H9 (cell line): ENCODE data around the gene CYSLTR2. TPM values are rescaled to one million over a fixed set of nuclear protein-coding genes. Genes with fewer than 3 reads are reported as not detected.

Source experiments
- DNase-seq: peaks from one replicate; pipeline ENCODE4 v3.0.0-alpha.2; 2017
- H2AFZ ChIP-seq: one replicate; pipeline ENCODE4 v1.6.1; 2013; ENCODE audit warnings: mild to moderate bottlenecking, low read length, control low read depth, moderate library complexity
- H2AK5ac ChIP-seq: 2 replicates; pipeline ENCODE4 v1.6.1; 2013; ENCODE audit warnings: low read length, control low read depth, mixed read lengths; ENCODE audit not compliant: insufficient read length
- H2BK120ac ChIP-seq: one replicate; pipeline ENCODE4 v1.6.1; 2013; ENCODE audit warnings: low read depth, mild to moderate bottlenecking, low read length, control low read depth, inconsistent platforms; ENCODE audit not compliant: poor library complexity, severe bottlenecking
- H2BK12ac ChIP-seq: 2 replicates; pipeline ENCODE4 v1.6.1; 2013; ENCODE audit warnings: low read length, control low read depth, mixed read lengths, low read depth; ENCODE audit not compliant: insufficient read length
- H2BK15ac ChIP-seq: 2 replicates; pipeline ENCODE4 v1.6.1; 2013; ENCODE audit warnings: low read depth, low read length, control low read depth
- H2BK20ac ChIP-seq: one replicate; pipeline ENCODE4 v1.6.1; 2013; ENCODE audit warnings: low read depth, mild to moderate bottlenecking, low read length, control low read depth, inconsistent platforms; ENCODE audit not compliant: poor library complexity, severe bottlenecking
- H2BK5ac ChIP-seq: 2 replicates; pipeline ENCODE4 v1.6.1; 2013; ENCODE audit warnings: low read length, control low read depth, mixed read lengths; ENCODE audit not compliant: insufficient read length
- H3K14ac ChIP-seq: 2 replicates; pipeline ENCODE4 v1.6.1; 2013; ENCODE audit warnings: low read length, control low read depth; ENCODE audit not compliant: insufficient read depth
- H3K18ac ChIP-seq: 2 replicates; pipeline ENCODE4 v1.6.1; 2013; ENCODE audit warnings: low read depth, mild to moderate bottlenecking, mixed read lengths, low read length, control low read depth; ENCODE audit not compliant: insufficient read length
- H3K23ac ChIP-seq: 2 replicates; pipeline ENCODE4 v1.6.1; 2013; ENCODE audit warnings: low read length, control low read depth, mixed read lengths, low read depth; ENCODE audit not compliant: insufficient read length
- H3K23me2 ChIP-seq: 2 replicates; pipeline ENCODE4 v1.6.1; 2013; ENCODE audit warnings: low read depth, mild to moderate bottlenecking, mixed read lengths, low read length, control low read depth; ENCODE audit not compliant: insufficient read length, poor library complexity, severe bottlenecking
- H3K27ac ChIP-seq: 2 replicates; pipeline ENCODE4 v1.5.1; 2013; ENCODE audit warnings: low read length, control low read depth, mixed read lengths, low read depth; ENCODE audit not compliant: insufficient read length
- H3K27me3 ChIP-seq: 2 replicates; pipeline ENCODE4 v1.6.1; 2013; ENCODE audit warnings: low read length, control low read depth, inconsistent platforms; ENCODE audit not compliant: insufficient read depth
- H3K4ac ChIP-seq: 2 replicates; pipeline ENCODE4 v1.6.1; 2013; ENCODE audit warnings: low read depth, mild to moderate bottlenecking, control low read depth, inconsistent platforms, low read length, moderate library complexity
- H3K4me1 ChIP-seq: 2 replicates; pipeline ENCODE4 v1.6.1; 2013; ENCODE audit warnings: low read length, control low read depth, inconsistent platforms; ENCODE audit not compliant: insufficient read depth
- H3K4me2 ChIP-seq: 2 replicates; pipeline ENCODE4 v1.6.1; 2013; ENCODE audit warnings: low read length, control low read depth, mixed read lengths; ENCODE audit not compliant: insufficient read length, insufficient read depth
- H3K56ac ChIP-seq: 2 replicates; pipeline ENCODE4 v1.6.1; 2013; ENCODE audit warnings: low read depth, mild to moderate bottlenecking, mixed read lengths, low read length, control low read depth; ENCODE audit not compliant: insufficient read length
- H3K79me1 ChIP-seq: 2 replicates; pipeline ENCODE4 v1.6.1; 2013; ENCODE audit warnings: low read depth, mild to moderate bottlenecking, moderate library complexity, low read length, control low read depth, inconsistent platforms; ENCODE audit not compliant: insufficient read depth, poor library complexity, severe bottlenecking
- H3K79me2 ChIP-seq: 2 replicates; pipeline ENCODE4 v1.6.1; 2013; ENCODE audit warnings: low read length, control low read depth, inconsistent platforms; ENCODE audit not compliant: insufficient read depth
- H3K9ac ChIP-seq: 2 replicates; pipeline ENCODE4 v1.6.1; 2013; ENCODE audit warnings: low read length, control low read depth, mixed read lengths; ENCODE audit not compliant: insufficient read length; ENCODE audit errors: extremely low read depth
- H3K9me3 ChIP-seq: one replicate; pipeline ENCODE4 v1.6.1; 2013; ENCODE audit warnings: low read depth, low read length, inconsistent platforms; ENCODE audit not compliant: control insufficient read depth
- H3T11ph ChIP-seq: one replicate; pipeline ENCODE4 v1.6.1; 2013; ENCODE audit warnings: mild to moderate bottlenecking, low read length, control low read depth, inconsistent platforms
- H4K20me1 ChIP-seq: one replicate; pipeline ENCODE4 v1.6.1; 2013; ENCODE audit not compliant: control insufficient read depth, insufficient read length, insufficient read depth
- H4K5ac ChIP-seq: 2 replicates; pipeline ENCODE4 v1.6.1; 2013; ENCODE audit warnings: low read depth, mild to moderate bottlenecking, mixed read lengths, low read length, control low read depth; ENCODE audit not compliant: insufficient read length
- H4K8ac ChIP-seq: replicated peaks from 2 replicates; pipeline ENCODE4 v1.6.1; 2013; ENCODE audit warnings: low read length, control low read depth, mixed read lengths, low read depth; ENCODE audit not compliant: insufficient read length
- H4K91ac ChIP-seq: 2 replicates; pipeline ENCODE4 v1.6.1; 2013; ENCODE audit warnings: low read depth, mild to moderate bottlenecking, moderate library complexity, mixed read lengths, low read length, control low read depth; ENCODE audit not compliant: insufficient read length
- H3K27ac Mint-ChIP-seq, 3 experiments: 2 replicates in 2 of 3; 3 replicates in 1 of 3; pipeline ENCODE4 v1.8.0; 2020 to 2021; ENCODE audit warnings: mixed read lengths in 3 of 3, mild to moderate bottlenecking in 1 of 3, moderate library complexity in 1 of 3
- H3K27me3 Mint-ChIP-seq: 2 replicates; pipeline ENCODE4 v1.8.0; 2021; ENCODE audit warnings: low read depth, mild to moderate bottlenecking, moderate library complexity, mixed read lengths
- H3K36me3 Mint-ChIP-seq, 3 experiments: 2 replicates in 2 of 3; 3 replicates in 1 of 3; pipeline ENCODE4 v1.8.0; 2020 to 2021; ENCODE audit warnings: low read depth in 3 of 3, mixed read lengths in 3 of 3; ENCODE audit not compliant: insufficient read depth in 1 of 3
- H3K4me1 Mint-ChIP-seq, 2 experiments: 2 replicates each; pipeline ENCODE4 v1.8.0; 2020; ENCODE audit warnings: mixed read lengths in 2 of 2
- H3K4me3 Mint-ChIP-seq, 2 experiments: 2 replicates in 1 of 2; 3 replicates in 1 of 2; pipeline ENCODE4 v1.8.0; 2020 to 2021; ENCODE audit warnings: mild to moderate bottlenecking in 2 of 2, mixed read lengths in 2 of 2, moderate library complexity in 1 of 2
- H3K9me3 Mint-ChIP-seq, 2 experiments: 2 replicates in 1 of 2; 3 replicates in 1 of 2; pipeline ENCODE4 v1.8.0; 2020; ENCODE audit warnings: mild to moderate bottlenecking in 2 of 2, mixed read lengths in 2 of 2, moderate library complexity in 1 of 2
- WGBS: extraction: QIAGEN DNeasy Blood & Tissue Kit; methylation state at CpG from one replicate; pipeline ENCODE4 v1.1.7; 2013; ENCODE audit warnings: missing lambda C conversion rate, low lambda C conversion rate, mixed read lengths; ENCODE audit not compliant: insufficient read length; ENCODE audit errors: extremely low coverage; 5-methylcytosine and 5-hydroxymethylcytosine counted together
- total RNA-seq: library from RNA; stranded (reverse); gene quantifications from 2 replicates; pipeline ENCODE4 v1.2.1, GENCODE V29; 2021
- TF ChIP-seq, protein P1 (sequence below): fragments of 200-600 bp; sonication (generic); conservative IDR thresholded peaks from 3 replicates; pipeline ENCODE4 v1.8.0; 2021; ENCODE audit warnings: antibody characterized with exemption, mild to moderate bottlenecking

The CYSLTR2 gene
- total RNA-seq, 1 experiment from 2014 or later = not detected

- no peak overlapping the region for H3K23ac ChIP-seq
- no peak overlapping the region for H2AK5ac ChIP-seq
- no peaks in the 10 kb centered on the region for H4K20me1 ChIP-seq
- no peak overlapping the region for H3K27ac Mint-ChIP-seq
- H3K27ac ChIP-seq = no peak overlapping the region
- TF ChIP-seq, protein P1, sequence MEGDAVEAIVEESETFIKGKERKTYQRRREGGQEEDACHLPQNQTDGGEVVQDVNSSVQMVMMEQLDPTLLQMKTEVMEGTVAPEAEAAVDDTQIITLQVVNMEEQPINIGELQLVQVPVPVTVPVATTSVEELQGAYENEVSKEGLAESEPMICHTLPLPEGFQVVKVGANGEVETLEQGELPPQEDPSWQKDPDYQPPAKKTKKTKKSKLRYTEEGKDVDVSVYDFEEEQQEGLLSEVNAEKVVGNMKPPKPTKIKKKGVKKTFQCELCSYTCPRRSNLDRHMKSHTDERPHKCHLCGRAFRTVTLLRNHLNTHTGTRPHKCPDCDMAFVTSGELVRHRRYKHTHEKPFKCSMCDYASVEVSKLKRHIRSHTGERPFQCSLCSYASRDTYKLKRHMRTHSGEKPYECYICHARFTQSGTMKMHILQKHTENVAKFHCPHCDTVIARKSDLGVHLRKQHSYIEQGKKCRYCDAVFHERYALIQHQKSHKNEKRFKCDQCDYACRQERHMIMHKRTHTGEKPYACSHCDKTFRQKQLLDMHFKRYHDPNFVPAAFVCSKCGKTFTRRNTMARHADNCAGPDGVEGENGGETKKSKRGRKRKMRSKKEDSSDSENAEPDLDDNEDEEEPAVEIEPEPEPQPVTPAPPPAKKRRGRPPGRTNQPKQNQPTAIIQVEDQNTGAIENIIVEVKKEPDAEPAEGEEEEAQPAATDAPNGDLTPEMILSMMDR = no peak
- no peak overlapping the region for H2BK120ac ChIP-seq
- no peak overlapping the region for H4K8ac ChIP-seq
- peaks cover 5% of the 10 kb centered on the region for H3K27me3 Mint-ChIP-seq
- H4K91ac ChIP-seq = no peak overlapping the region
- H2AFZ ChIP-seq = no peak overlapping the region
- no CpG with 5 or more reads among the region's 2 CpGs for WGBS
- no peak overlapping the region for H2BK12ac ChIP-seq
- no peaks in the 10 kb centered on the region for H3K79me1 ChIP-seq
- H3K27me3 ChIP-seq = no peaks in the 10 kb centered on the region
- H4K5ac ChIP-seq = no peak overlapping the region
- H3K4me1 ChIP-seq = no peaks in the 10 kb centered on the region
- no peak overlapping the region for H3K4me2 ChIP-seq
- H3K4me3 Mint-ChIP-seq = no peak overlapping the region
- H3K79me2 ChIP-seq = no peaks in the 10 kb centered on the region
- no peak overlapping the region for H3T11ph ChIP-seq
- no peak for DNase-seq
- H2BK5ac ChIP-seq = no peak overlapping the region
- no peak overlapping the region for H3K14ac ChIP-seq
- no peak overlapping the region for H3K9ac ChIP-seq
- H3K9me3 ChIP-seq = no peaks in the 10 kb centered on the region
- peaks cover 0 to 9% (median 2%) of the 10 kb centered on the region in 3 experiments; a peak in 3 of 7 replicates for H3K36me3 Mint-ChIP-seq
- no peak overlapping the region for H3K18ac ChIP-seq
- H3K23me2 ChIP-seq = no peaks in the 10 kb centered on the region
- H3K56ac ChIP-seq = no peak overlapping the region
- peaks cover 8 to 11% of the 10 kb centered on the region in 2 experiments for H3K4me1 Mint-ChIP-seq
- H2BK20ac ChIP-seq = no peak overlapping the region
- peaks cover 10 to 18% of the 10 kb centered on the region in 2 experiments; a peak in 4 of 5 replicates for H3K9me3 Mint-ChIP-seq
- no peak overlapping the region for H3K4ac ChIP-seq
- no peak overlapping the region for H2BK15ac ChIP-seq
Measured at GRCh38 chr13:48726711-48727110, 73.0 kb downstream of the CYSLTR2 start.
